PFSK-1 (cell line): ENCODE results near the gene SOX8.

Source experiments
- POLR2AphosphoS5 ChIP-seq: IDR thresholded peaks from 2 replicates; pipeline ENCODE4 v1.6.1; 2012; ENCODE audit warnings: low read depth, mild to moderate bottlenecking, control low read depth, low read length, moderate library complexity
- TAF1 ChIP-seq: IDR thresholded peaks from 2 replicates; pipeline ENCODE4 v1.6.1; 2012; ENCODE audit warnings: low read length, control low read depth, borderline replicate concordance; ENCODE audit not compliant: insufficient read depth
- TF ChIP-seq, protein P1 (sequence below), 2 experiments: IDR thresholded peaks; 2 replicates each; pipeline versions ENCODE4 v1.6.1 to v1.8.0; 2011 to 2012; ENCODE audit warnings: low read depth in 2 of 2, low read length in 2 of 2, control low read depth in 1 of 2, inconsistent platforms in 1 of 2, mild to moderate bottlenecking in 1 of 2, moderate library complexity in 1 of 2; ENCODE audit not compliant: insufficient read depth in 1 of 2

DNA sequence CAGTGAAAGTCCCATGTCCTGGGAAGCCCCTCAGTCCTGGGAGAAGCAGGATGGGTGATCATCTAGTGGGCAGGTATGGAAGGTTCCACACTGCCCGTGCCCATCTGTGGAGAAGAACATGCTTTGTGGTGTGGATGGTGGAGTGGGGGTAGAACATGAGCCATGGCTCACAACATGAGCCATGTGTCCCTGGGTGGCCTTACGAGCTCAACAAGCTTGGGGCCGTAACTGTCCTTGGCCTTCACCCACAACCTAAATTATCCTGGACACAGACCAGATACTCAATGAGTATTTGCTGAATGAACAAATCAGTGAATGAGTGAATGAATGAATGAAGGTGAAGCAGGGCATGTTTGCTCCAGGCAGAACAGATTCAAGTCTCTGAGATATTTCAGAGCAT lies 13.5 kb downstream of the SOX8 start:
- TF ChIP-seq, protein P1, sequence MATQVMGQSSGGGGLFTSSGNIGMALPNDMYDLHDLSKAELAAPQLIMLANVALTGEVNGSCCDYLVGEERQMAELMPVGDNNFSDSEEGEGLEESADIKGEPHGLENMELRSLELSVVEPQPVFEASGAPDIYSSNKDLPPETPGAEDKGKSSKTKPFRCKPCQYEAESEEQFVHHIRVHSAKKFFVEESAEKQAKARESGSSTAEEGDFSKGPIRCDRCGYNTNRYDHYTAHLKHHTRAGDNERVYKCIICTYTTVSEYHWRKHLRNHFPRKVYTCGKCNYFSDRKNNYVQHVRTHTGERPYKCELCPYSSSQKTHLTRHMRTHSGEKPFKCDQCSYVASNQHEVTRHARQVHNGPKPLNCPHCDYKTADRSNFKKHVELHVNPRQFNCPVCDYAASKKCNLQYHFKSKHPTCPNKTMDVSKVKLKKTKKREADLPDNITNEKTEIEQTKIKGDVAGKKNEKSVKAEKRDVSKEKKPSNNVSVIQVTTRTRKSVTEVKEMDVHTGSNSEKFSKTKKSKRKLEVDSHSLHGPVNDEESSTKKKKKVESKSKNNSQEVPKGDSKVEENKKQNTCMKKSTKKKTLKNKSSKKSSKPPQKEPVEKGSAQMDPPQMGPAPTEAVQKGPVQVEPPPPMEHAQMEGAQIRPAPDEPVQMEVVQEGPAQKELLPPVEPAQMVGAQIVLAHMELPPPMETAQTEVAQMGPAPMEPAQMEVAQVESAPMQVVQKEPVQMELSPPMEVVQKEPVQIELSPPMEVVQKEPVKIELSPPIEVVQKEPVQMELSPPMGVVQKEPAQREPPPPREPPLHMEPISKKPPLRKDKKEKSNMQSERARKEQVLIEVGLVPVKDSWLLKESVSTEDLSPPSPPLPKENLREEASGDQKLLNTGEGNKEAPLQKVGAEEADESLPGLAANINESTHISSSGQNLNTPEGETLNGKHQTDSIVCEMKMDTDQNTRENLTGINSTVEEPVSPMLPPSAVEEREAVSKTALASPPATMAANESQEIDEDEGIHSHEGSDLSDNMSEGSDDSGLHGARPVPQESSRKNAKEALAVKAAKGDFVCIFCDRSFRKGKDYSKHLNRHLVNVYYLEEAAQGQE (IDR thresholded peaks at IDR 0.05; ENCODE audit: insufficient read depth in 1 of 2, low read depth in 2 of 2, low read length in 2 of 2), result no peak
- TF ChIP-seq TAF1 (no peak), POLR2AphosphoS5 (no peak)
